ENCODE data around the gene SH3BP5L.

DNA sequence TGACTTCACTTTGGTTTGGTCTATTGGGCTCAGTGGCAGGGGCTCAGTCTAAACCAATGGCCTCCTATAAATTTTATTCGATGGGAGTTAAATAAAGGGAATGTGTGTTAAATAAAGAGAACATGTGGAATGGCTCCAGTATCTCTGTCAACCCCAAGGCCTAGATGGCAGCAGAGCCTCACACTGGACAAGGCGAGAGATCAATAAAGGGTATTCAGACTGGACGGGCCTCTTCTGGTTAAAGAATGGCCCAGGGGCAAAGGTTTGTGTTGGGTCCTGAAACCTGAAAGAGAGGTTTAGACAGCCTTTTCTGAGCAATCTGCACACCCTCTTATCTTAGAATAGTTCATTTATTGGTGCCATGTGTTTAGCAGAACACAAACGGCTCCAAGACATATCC, 34.7 kb downstream of the SH3BP5L start:
- TF ChIP-seq EZH2 (IDR thresholded peaks at IDR 0.05; ENCODE audit: borderline replicate concordance) = no peak
- no peak for TF ChIP-seq CTCF (IDR thresholded peaks at IDR 0.05; ENCODE audit: poor library complexity)
